Activated CD8-positive, alpha-beta memory T cell treated with anti-CD3 and anti-CD28 coated beads, Interleukin-2, amount 50 U/mL, for 4 hours (primary cell): ENCODE data around the gene NDST1.

Experiments
- DNase-seq: peaks from one replicate; pipeline ENCODE4 v3.0.0-alpha.2; 2020

The NDST1 gene

DNA sequence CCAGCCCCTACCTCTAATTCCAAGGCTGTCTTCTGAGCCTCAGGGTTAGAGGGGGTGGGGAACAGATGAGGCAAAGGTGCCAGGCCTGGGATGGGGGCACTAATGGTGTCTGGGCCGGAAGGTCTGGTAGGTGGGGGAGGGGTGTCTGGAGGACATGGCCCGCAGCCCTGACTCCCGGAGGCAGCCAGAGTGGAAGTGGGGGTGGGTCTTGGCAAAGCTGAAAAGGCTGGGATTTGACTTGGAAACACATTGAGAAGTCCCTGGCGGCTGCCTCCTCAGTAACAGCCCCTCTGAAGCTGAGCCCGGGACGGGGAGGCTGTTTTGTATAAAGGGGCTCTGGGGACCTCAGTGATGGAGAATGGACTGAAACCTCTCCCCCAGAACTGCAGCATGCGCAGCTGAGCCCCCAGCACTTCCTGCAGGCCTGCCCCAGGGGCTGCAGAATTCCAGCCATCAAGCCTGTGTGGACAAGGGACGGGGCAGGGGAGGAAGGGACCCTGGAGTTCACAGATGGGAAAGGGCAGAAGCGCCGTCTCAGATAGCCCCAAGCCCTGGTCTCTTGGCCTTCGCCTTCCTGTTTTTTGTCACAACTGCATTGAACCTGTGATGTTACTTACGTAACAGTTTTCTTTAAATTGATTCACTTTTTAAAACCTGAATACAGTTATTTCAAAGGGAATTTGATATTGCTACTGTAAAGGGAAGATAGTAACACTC lies 83.2 kb downstream of the NDST1 start:
- no peak for DNase-seq

DNA sequence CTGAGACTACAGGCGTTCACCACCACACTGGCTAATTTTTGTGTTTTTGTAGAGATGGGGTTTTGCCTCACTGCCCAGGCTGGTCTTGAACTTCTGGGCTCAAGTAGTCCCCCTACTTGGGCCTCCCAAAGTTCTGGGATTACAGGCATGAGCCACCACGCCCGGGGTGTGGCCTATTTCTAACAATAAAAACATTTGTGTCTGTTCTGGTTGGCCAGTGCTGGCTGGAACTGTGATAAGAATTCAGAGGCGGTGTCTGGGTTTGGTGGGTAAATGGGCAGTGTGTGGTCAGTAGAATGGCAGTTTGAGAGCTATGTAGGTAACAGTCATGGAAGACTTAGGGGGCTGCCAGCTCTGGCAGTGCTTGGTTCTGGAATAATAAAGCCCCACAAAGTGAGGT lies 85.7 kb downstream of the NDST1 start:
- no peak for DNase-seq

DNA sequence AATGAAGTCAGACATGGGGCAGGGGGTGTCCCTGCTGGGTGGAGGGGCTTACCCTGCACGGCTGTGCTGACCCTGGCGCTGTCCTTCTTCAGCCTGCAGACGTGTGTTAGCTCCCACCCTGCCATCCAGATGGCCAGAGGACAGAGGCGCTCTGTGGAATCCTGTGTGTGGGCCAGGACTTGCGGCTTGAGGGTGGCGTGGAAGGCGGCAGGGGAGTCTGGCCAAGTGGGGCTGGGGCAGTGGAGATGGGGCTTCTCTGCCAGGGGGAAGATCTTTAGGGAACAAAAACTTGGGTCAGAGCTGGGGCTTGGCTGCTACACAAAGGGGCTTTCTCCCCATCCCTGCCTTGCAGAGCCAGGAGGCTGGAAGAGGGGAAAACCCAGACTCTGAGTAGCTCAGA lies 86.1 kb downstream of the NDST1 start:
- no peak for DNase-seq

DNA sequence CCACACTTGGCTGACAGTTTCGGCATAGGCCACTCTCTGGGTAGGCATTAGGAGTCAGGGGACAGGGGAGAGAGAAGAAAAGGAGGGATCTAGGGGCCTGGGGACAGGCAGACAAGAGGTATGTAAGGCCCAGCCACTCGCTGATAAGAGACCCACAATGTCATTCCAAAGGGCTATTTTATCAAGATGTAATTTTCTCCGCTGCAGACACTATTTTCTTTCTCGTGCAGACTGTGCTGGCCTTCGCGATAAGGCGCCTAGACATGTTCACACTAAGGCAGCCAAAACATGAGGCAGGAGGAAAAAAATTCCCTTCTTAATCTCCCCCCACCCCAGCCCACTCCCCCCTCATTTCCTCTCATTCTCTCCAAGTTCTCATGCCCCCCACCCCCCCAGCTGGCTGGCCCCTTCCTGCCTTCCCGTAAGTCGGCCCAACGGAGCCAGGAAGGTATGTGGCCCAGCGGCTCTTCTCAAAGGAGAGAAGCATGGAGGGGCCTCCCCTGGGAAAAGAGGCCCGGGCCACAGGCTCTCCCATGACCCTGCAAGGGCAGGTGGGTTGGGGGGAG lies 87.6 kb downstream of the NDST1 start:
- DNase-seq: no peak

DNA sequence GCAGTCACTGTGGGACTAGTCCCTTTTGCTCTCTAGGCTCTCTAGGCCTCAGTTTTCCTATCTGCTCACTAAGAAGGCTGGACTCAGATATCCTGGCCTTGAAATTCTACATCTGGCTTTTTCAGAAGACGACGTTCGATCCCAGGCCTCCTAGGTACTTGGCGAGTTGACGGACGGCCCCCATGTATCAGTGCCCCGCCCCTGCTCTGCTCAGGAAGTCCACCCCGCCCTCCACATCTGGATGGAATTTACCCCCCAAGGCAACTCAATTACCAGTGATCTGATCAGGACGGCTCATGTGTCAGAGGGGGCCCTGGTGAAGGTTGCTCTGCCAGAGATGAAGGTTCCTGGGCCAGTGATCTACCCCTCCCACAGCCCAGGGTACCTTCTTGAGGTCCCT lies 88.4 kb downstream of the NDST1 start:
- no peak for DNase-seq

DNA sequence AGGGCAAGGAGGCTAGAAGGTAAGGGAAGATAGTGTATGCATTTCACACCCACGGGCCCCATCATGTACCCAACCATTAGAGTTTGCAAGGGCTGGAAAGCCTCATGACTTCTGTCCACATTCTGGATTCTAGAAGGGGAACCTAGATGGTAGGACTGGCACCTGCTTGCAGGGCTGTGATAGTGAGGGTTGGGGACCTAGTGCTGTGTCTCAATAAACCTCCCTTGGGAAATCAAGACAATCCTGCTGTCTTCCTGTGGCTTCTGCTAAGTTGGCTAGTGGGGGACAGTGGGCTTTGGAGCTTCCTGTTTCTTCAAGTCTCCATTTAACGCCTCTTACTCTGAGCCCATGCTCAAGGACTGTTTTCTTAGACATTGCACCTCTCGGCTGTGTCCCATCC lies 88.9 kb downstream of the NDST1 start:
- no peak for DNase-seq

DNA sequence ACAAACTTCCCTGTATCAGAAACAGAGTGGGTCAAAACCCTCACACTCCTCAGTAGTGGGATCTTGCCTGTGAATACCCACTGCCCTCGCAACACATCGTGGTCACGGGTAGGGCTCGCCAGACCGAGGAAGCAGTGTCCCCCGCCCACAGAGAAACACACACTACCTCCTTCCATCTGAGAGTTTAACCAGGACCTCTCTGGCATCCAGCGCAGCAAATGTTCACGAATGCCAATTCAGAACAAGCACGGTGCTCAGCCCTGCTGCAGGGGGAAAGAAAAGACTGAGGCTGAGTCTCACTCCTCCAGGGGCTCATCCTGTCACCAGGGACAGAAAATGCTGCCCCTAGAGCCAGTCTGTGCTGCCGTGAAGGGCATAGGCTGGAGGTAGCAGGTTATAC lies 90.1 kb downstream of the NDST1 start:
- no peak for DNase-seq

DNA sequence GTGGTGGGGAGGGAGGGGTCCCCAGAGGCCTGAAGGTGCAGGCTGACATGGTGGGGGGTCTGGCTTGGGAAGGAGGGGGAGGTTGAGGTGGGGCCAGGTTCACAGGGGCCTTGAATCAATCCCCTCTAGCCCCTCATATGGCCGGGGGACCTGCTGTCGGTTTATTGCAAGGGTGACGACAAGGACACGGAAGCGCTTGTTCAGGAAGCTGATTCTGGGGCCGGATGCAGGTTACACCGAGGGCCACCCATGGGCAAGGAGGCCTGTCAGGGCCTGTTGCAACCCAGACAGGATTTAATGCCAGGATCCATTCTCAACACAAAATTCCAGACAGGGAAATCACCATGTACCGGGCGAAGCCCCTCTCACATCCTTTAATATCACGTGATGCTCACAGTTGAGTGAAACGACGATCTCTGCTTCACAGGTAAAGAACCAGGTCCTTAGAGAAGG lies 90.9 kb downstream of the NDST1 start:
- no peak for DNase-seq

DNA sequence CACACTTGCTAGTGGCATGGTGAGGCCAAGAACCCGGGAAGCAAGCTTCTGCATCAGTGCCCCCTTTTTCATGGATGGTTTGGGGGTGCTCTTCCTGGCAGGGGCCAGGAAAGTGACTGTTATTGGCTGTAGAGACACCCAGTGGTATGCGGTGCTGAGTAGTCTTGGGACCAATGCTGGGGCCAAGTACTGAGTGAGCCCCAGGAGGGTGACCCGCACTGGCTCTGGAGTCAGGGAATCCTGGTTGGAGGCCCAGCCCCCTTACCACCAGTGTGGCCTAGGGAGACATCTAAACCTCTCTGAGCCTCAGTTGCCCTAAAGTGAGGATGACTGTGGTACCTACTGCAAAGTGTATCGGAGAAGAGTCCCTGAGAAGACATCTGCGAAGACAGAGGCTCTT lies 91.3 kb downstream of the NDST1 start:
- no peak for DNase-seq

DNA sequence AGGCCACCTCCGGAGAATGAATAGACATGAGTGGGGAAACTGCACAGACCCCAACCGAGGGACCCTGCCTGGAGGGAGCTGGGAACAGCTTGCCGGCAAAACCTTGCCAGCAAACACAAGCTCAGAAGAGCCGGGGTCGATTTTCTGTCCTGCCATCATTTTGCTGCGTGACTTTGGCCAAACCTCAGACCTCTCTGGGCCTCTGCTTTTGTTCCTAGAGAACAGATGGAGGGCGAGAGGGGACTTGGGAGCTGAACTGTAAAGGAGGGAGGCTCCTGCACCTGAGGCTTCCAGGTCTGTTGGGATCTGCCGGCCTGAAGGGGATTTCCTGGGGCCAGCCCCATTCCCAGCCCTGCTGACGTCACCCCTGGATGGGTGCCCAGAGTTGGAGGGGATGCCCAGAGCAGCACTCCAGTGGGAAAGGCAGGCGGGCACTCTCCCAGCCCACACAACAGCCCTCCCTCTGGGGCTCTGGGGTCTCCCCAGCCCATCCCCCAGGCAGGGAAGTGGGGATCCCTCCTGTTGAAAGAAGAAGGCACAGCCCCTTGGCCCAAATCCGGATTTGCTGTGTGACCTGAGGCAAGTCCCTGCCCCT lies 92.1 kb downstream of the NDST1 start:
- DNase-seq: no peak

DNA sequence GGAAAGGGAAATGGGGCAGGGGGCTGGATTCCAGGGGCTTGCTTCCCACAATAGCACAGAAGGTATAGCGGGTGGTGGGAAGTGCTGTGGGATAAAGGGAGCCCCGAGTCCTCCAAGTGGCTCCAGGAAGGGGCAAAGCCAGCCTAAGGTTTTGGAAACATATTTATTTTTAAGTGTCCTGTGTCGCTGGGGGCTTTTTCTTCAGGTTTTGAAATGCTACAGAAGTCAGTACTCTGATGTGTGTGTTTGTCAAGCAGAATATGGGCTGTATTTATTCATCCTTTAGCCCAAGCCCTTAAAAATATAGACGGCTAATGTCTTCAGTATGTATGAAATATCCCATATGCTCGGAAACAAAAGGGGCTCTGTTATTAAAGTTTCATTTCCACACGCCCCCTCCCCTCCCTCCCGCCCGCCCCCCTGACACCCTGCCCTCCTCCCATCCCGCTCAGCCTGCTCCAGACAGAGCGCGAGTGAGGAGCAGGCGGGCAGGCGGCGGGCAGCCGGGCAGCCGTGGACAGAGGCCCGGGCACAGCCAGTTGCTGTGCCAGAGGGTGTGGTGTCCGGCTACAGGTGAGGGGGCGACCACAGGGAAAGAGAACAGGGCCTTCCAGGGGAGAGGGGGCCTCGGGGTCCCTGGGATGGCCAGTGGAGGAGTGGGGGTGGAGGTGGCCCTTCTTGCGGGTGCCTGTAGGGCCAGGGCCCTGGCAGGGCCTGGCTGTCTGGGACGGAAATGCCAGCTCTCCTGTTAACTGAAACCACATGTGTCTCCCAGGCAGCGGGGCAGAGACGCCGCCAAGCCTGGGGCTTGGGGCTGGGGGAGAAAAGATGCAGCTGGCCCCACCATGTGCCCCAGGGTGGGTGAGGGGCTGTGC lies 92.9 kb downstream of the NDST1 start:
- DNase-seq: no peak

DNA sequence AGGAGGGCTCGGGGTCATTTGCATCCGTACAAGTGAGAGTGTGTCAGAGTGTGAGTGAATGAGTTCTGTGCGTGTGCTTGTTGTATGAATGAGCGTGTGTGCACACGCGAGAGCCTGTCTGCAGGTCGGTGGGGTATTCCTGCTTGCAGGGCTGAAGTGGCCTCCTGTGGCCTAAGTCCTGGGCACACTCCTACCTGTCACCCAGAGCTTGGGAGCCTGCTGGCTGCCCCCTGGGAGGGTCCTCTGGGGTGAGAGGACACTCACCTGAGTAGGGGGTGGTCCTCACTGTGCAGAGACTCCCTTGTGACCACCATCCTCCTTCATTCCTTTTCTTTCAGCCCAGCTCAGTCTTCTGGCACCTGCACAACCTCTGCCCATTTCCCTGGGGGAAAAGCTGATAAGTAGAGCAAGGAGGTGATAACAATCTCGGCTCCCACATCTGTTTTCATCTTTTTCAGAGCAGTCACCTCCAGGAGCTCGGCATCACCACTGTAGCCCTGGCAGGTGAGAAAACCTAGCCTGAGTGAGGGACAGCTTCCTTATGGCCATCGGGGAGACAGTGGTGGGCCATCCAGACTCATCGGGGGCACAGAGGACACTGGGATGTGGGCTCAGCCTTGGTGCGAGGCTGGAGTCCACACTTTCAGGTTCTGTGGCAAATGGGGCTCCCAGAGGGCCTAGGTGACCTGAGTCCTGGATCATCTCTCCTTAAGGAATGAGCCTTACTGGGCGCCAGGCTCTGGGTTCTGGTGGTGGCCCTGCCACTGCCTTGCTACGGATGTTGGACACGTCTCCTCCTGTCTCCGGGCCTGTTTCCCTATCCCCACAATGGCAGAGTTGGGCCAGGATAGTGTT lies 93.8 kb downstream of the NDST1 start:
- no peak for DNase-seq

DNA sequence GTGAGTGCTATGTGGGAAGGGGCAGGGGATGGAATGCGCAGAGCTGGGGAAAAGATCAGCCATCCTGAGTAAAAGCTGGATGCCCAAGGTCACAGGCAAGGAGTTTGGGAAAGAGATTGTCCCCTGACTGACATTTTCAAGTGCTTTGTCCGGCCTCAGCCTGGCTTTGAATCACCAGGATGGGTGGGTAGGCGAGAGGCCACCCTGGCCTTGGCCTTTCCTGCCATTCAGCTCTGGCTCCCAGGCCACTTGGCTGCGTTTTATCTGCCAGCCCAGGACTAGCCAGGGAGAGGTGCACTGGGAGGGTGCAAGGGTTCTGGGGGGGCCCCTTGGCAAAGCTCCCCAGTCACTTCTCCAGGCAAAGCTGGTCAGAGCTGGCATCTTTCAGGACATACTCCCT lies 95.1 kb downstream of the NDST1 start:
- no peak for DNase-seq

DNA sequence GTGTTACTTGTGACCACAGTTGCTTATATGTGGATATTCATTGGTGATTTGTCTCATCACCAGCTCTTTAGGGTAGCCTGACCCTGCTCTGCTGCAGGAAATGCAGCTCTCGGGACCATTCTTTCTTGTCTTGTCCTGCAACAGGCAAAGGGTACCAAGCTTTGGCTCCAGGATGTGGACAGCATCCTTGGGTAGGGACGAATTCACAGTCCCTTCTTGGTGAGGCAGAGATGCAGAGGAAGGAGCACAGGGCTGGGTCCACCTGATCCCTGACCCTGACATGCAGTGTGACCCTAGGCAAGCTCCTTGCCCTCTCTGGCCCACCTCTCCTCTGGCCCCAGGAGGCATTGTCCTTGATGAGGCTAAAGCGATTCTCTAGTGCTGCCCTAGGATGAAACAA lies 95.6 kb downstream of the NDST1 start:
- no peak for DNase-seq

DNA sequence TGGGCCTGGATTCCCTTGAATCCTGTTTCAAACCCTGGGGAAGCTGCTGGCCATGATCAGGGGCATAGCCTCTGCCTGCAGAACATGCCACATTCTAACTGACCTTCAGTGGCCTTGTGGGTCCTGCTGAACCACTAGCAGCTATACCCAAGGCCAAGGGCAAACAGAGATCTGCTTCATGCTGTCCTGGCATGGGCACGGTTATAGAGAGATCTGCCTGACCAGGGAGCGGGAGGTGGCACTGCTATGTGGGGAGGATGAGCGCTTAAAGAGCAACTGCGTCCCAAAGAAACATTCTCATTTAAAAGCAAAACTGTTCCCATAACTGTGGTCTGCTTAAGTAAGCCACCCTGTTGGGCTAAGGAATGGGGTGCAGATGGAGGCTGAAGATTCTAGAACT lies 96.1 kb downstream of the NDST1 start:
- no peak for DNase-seq

DNA sequence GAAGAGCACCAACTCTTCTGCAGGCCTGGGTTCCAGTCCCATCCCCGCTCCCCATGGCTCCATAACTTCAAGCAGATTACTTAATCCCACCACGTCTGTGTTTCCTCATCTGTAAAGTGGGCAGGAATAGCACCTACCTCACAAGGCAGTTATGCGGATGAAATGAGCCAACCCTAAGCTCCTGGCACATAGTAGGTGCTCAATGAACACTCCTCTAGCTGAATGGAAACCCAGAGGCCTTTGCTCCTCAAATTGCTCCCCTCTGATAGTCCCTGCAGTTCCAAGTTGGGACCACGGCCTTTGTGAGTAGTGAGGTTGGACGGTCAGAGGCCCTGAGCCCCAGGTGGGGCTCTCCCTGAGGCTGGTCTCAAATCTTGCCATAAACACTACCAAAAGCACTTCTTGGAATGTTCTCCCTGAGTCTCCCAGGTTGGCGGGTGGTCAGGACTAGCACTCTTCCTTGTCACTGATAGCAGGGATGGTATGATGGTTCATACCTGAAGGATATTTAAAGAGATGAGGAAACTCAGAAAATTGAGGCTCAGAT lies 97.0 kb downstream of the NDST1 start:
- no peak for DNase-seq

DNA sequence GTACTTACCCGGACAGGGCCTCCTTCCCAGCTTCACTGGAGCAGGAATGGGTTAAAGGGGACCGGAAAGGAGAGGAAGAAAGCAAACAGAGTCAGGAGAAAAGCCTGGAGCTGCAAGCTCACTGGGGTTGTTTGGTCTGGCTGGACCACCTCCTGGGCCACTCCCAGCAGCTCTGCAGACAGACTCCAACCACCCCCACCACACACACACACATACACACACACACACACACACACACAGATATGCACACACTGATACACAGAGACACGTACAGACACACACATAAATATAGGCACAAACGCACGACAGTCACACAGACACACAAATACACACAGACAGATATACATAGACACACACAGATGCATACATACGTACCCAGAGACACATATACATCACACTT lies 97.6 kb downstream of the NDST1 start:
- DNase-seq: no peak

DNA sequence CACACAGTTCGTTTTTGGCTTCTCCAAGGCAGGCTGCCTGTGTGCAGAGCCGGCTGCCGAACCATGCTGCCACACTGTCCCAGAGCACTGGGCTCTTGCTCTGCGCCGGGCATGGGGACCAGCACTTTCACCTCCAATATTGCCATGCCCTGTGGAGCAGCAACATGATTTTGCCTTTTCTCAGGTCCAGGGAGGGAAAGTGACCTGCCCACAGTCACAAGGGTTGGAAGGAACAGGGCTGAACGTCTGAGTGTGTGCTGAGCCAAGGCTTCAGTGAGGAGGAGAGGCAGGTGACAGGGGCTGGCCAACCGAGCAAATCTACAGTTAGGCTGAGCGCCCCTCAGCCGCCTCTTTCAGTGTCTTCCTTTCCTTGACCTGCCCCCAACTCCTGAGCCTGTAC lies 98.5 kb downstream of the NDST1 start:
- DNase-seq: no peak

DNA sequence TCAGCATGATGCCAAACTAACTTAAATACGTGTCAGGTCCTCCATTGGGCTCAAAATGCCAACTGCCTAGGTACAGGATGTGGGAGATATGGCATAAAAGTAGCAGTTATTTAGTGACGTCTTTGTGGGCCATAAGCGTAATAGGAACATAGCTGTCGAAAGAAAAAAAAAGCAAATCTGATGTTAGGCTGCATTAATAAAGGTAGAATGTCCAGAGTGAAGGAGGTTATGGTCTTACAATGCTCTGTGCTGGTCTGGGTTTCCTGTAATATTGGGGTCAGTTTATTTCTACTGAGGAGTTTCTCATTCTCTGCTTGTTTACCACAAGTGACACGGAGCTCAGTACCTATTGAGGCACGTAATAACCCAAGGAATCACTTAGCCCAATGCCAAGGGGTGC lies 99.2 kb downstream of the NDST1 start:
- DNase-seq: no peak
